Right lobe of liver (tissue), 6 donors: ENCODE data around the gene C1orf53. TPM values are rescaled to one million over a fixed set of nuclear protein-coding genes. Genes with fewer than 3 reads are reported as not detected.
A peak's percentile ranks its signal among the peaks of the same experiment; 100 is the strongest.
"Not testable (repeated sequence)": the region's sequence is repeated elsewhere in the genome, so short reads cannot be mapped to it uniquely, and the experiment has no call there.

Source experiments
- ATAC-seq, 4 donors: fragments of 200-7000 bp; cut with Tn5 transposase; one replicate each; pipeline ENCODE4 v1.9.1; 2020; ENCODE audit warnings: mild to moderate bottlenecking in 4 of 4, moderate library complexity in 4 of 4
- DNase-seq, 3 donors: peaks; one replicate each; pipeline ENCODE4 v3.0.0-alpha.2; 2020
- H3K27ac ChIP-seq, 3 donors: fragments of 200-600 bp; one replicate each; pipeline ENCODE4 v1.8.0; 2022
- H3K27me3 ChIP-seq, 2 donors: fragments of 200-600 bp; one replicate each; pipeline ENCODE4 v1.8.0; 2022
- H3K36me3 ChIP-seq, 4 donors: fragments of 200-600 bp; sonication (generic) in 1 of 4; one replicate each; pipeline versions ENCODE4 v1.5.1 to v1.8.0; 2017 to 2022; ENCODE audit warnings: control low read depth in 1 of 4
- H3K4me1 ChIP-seq, 4 donors: fragments of 200-600 bp; sonication (generic) in 1 of 4; one replicate each; pipeline versions ENCODE4 v1.5.1 to v1.8.0; 2017 to 2022; ENCODE audit warnings: control low read depth in 1 of 4
- H3K4me3 ChIP-seq, 3 donors: fragments of 200-600 bp; one replicate each; pipeline ENCODE4 v1.8.0; 2022
- H3K9me3 ChIP-seq, 4 donors: fragments of 200-600 bp; sonication (generic) in 1 of 4; one replicate each; pipeline versions ENCODE4 v1.5.1 to v1.8.0; 2017 to 2022; ENCODE audit warnings: control low read depth in 1 of 4
- POLR2A ChIP-seq: fragments of 450-650 bp; IDR thresholded peaks from one replicate; pipeline ENCODE4 v1.6.1; 2017; ENCODE audit warnings: antibody characterized with exemption, mild to moderate bottlenecking
- WGBS: methylation state at CpG from one replicate; pipeline ENCODE4 v1.1.6; 2018; ENCODE audit warnings: low coverage, low lambda C conversion rate; ENCODE audit not compliant: insufficient coverage; ENCODE audit errors: missing lambda C conversion rate; 5-methylcytosine and 5-hydroxymethylcytosine counted together
- intact Hi-C, 2 donors: fragments of 100-400 bp; cut with DNase I; formaldehyde crosslinking; loops; one replicate each; pipeline versions ENCODE4 v1.11.2 to v1.14.1; 2022
- total RNA-seq, 6 experiments: library from RNA; depleted of rRNA in 2 of 6; stranded (reverse); fragments of >200 nt in 2 of 6; fragmentation: NEBNext Ultra II Directional in 3 of 6; extraction: Animal tissue kit (Norgen Biotek cat#: 25700) in 3 of 6; gene quantifications; one replicate each; pipeline versions ENCODE4 v1.1.0 to v1.2.4, GENCODE V29; 2016 to 2023
- TF ChIP-seq, protein P1 (sequence below), 4 donors: fragments of 200-600 bp in 3 of 4; fragments of 450-650 bp in 1 of 4; IDR thresholded peaks; one replicate each; pipeline versions ENCODE4 v1.5.1 to v1.8.0; 2016 to 2022; ENCODE audit warnings: antibody characterized with exemption in 4 of 4, mild to moderate bottlenecking in 2 of 4
- donor health status: DM: no; HTN: yes; CAD: no.
- donor health status: DM: no; HTN: no; CAD: no.
- donor health status: DM: no; HTN: no; CAD: no.
- donor health status: DM: no; HTN: yes; CAD: no.
- donor health status: DM: no; HTN: yes; CAD: no.

The C1orf53 gene
- total RNA-seq, 6 experiments from 2014 or later: 4.0 to 8.9 (median 6.2) TPM

- H3K4me3 ChIP-seq: no peak overlapping the region
- ATAC-seq: no peak
- intact Hi-C loops: no loop called here
- no peak overlapping the region for H3K27ac ChIP-seq
- DNase-seq: no peak
- no peaks in the 10 kb centered on the region for H3K27me3 ChIP-seq
- H3K36me3 ChIP-seq: no peaks in the 10 kb centered on the region
- no peaks in the 10 kb centered on the region for H3K9me3 ChIP-seq
- peaks cover 0 to 29% (median 9%) of the 10 kb centered on the region in 4 donors for H3K4me1 ChIP-seq
- WGBS: 94% methylated on average over 5 of the region's 5 CpGs
- TF ChIP-seq POLR2A: no peak
- TF ChIP-seq, protein P1, sequence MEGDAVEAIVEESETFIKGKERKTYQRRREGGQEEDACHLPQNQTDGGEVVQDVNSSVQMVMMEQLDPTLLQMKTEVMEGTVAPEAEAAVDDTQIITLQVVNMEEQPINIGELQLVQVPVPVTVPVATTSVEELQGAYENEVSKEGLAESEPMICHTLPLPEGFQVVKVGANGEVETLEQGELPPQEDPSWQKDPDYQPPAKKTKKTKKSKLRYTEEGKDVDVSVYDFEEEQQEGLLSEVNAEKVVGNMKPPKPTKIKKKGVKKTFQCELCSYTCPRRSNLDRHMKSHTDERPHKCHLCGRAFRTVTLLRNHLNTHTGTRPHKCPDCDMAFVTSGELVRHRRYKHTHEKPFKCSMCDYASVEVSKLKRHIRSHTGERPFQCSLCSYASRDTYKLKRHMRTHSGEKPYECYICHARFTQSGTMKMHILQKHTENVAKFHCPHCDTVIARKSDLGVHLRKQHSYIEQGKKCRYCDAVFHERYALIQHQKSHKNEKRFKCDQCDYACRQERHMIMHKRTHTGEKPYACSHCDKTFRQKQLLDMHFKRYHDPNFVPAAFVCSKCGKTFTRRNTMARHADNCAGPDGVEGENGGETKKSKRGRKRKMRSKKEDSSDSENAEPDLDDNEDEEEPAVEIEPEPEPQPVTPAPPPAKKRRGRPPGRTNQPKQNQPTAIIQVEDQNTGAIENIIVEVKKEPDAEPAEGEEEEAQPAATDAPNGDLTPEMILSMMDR (IDR thresholded peaks at IDR 0.05): no peak
Measured at GRCh38 chr1:197951617-197952175, 49.3 kb downstream of the C1orf53 start.

DNA sequence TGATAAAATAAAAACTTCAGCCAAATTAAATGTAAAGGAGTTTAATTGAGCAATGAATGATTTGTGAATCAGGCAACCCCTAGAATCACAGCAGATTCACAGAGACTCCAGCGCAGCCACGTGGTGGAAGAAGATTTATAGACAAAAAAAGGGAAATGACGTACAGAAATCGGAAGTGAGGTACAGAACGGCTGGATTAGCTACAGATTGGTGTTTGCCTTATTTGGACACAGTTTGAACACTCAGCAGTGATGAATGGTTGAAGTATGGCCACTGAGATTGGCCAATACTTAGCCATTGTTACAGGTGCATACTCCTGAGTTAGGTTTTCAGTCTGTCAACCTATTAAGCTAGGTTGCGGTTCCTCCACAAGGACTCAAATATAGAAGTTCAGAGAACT lies 51.0 kb downstream of the C1orf53 start:
- ATAC-seq, H3K27me3 ChIP-seq, H3K9me3 ChIP-seq, H3K4me3 ChIP-seq, DNase-seq, intact Hi-C loops, H3K27ac ChIP-seq, H3K36me3 ChIP-seq: not testable (repeated sequence)
- peaks cover 0 to 29% (median 10%) of the 10 kb centered on the region in 4 donors for H3K4me1 ChIP-seq
- 79% methylated on average over 6 of the region's 6 CpGs for WGBS

- H3K27ac ChIP-seq: peak overlapping the region; percentile 41 to 80 (median 68)
- H3K9me3 ChIP-seq: no peaks in the 10 kb centered on the region
- peaks cover 0 to 29% (median 10%) of the 10 kb centered on the region in 4 donors for H3K4me1 ChIP-seq
- no peak overlapping the region for H3K4me3 ChIP-seq
- intact Hi-C loops: no loop called here
- 29% methylated on average over 4 of the region's 4 CpGs for whole genome bisulfite sequencing
- ATAC-seq: peak; percentile 76 to 87 (median 84)
- no peaks in the 10 kb centered on the region for H3K36me3 ChIP-seq
- DNase-seq: no peak
- TF ChIP-seq POLR2A: no peak
- no peaks in the 10 kb centered on the region for H3K27me3 ChIP-seq
Measured at GRCh38 chr1:197954718-197955418, 52.4 kb downstream of the C1orf53 start.

- WGBS: 22% methylated on average over 4 of the region's 4 CpGs
- no peaks in the 10 kb centered on the region for H3K36me3 ChIP-seq
- no peaks in the 10 kb centered on the region for H3K27me3 ChIP-seq
- TF ChIP-seq, protein P1 (IDR thresholded peaks at IDR 0.05): no peak
- TF ChIP-seq POLR2A: no peak
- H3K4me1 ChIP-seq: peaks cover 0 to 29% (median 10%) of the 10 kb centered on the region in 4 donors
- no peak overlapping the region for H3K4me3 ChIP-seq
- intact Hi-C loops: no loop called here
- H3K9me3 ChIP-seq: no peaks in the 10 kb centered on the region
- DNase-seq (no peak), ATAC-seq (peak; percentile 59 to 79 (median 72))
- H3K27ac ChIP-seq: peak overlapping the region; percentile 41 to 80 (median 68)
Measured at GRCh38 chr1:197955486-197956394, 53.3 kb downstream of the C1orf53 start.

Other genes with a start within 250 kb of the C1orf53 start
- gene DENND1B, start 127.2 kb upstream of the C1orf53 start, total RNA-seq: 1 to 10 TPM; 6.4 to 8.9 (median 7.3) TPM
- gene LHX9, start 14.7 kb downstream of the C1orf53 start, total RNA-seq: 1 to 10 TPM in 2 of 6 experiments, under 1 TPM in 3, not detected in 1; 0.12 to 1.9 (median 0.81) TPM